CD4-positive, alpha-beta T cell treated with Interleukin-6 for 4 hours (primary cell): ENCODE measurements around the gene CLEC6A.
"Not testable (repeated sequence)": the region's sequence is repeated elsewhere in the genome, so short reads cannot be mapped to it uniquely, and the experiment has no call there.

ENCODE experiments used
- DNase-seq: peaks from one replicate; pipeline ENCODE4 v3.0.0-alpha.2; 2020; ENCODE audit warnings: mixed read lengths

Gene CLEC6A

GRCh38 chr12:8496074-8496473 lies 40.3 kb downstream of the CLEC6A start:
- DNase-seq, result not testable (repeated sequence)

- no peak for DNase-seq
These were observed 43.9 kb downstream of the CLEC6A start for GRCh38 chr12:8499616-8500015.

- no peak for DNase-seq
These were observed 46.0 kb downstream of the CLEC6A start for GRCh38 chr12:8501720-8502119.

GRCh38 chr12:8504351-8504750 lies 48.6 kb downstream of the CLEC6A start:
- no peak for DNase-seq

GRCh38 chr12:8507596-8507995 lies 51.8 kb downstream of the CLEC6A start:
- no peak for DNase-seq

- DNase-seq, result no peak
These were observed 52.5 kb downstream of the CLEC6A start for GRCh38 chr12:8508223-8508622.

- DNase-seq, result no peak
These were observed 53.4 kb downstream of the CLEC6A start for GRCh38 chr12:8508910-8509841.

GRCh38 chr12:8513256-8513655 lies 57.5 kb downstream of the CLEC6A start, which contains the start of gene CLEC4D:
TSS of gene CLEC4D (plus strand) at chr12:8513503. CDS start at chr12:8513733, 230 bp downstream.
- no peak for DNase-seq

GRCh38 chr12:8517971-8518370 lies 62.2 kb downstream of the CLEC6A start:
- no peak for DNase-seq

GRCh38 chr12:8519171-8519570 lies 63.4 kb downstream of the CLEC6A start:
- no peak for DNase-seq

GRCh38 chr12:8527250-8528130 lies 71.7 kb downstream of the CLEC6A start:
- DNase-seq, result no peak
